Aorta (tissue), 5 donors: ENCODE measurements around the gene ALOX15B. TPM values are rescaled to one million over a fixed set of nuclear protein-coding genes. Genes with fewer than 3 reads are reported as not detected.
A peak's percentile ranks its signal among the peaks of the same experiment; 100 is the strongest.
"Not testable (repeated sequence)": the region's sequence is repeated elsewhere in the genome, so short reads cannot be mapped to it uniquely, and the experiment has no call there.

ENCODE experiments used
- ATAC-seq: fragments of 200-7000 bp; cut with Tn5 transposase; one replicate; pipeline ENCODE4 v1.9.1; 2022; ENCODE audit warnings: moderate library complexity; ENCODE audit not compliant: low FRiP score
- DNase-seq, 2 donors: peaks; one replicate each; pipeline ENCODE4 v3.0.0-alpha.2; 2020
- H3K27ac ChIP-seq, 2 donors: one replicate each; pipeline ENCODE4 v1.5.1; 2013; ENCODE audit warnings: low read length in 2 of 2, mild to moderate bottlenecking in 2 of 2, moderate library complexity in 2 of 2, control low read depth in 1 of 2, inconsistent platforms in 1 of 2, low read depth in 1 of 2
- H3K27me3 ChIP-seq, 2 donors: one replicate each; pipeline ENCODE4 v1.6.1; 2013; ENCODE audit warnings: control low read depth in 1 of 2, low read length in 1 of 2, mild to moderate bottlenecking in 1 of 2, moderate library complexity in 1 of 2; ENCODE audit not compliant: insufficient read depth in 2 of 2, control insufficient read depth in 1 of 2
- H3K36me3 ChIP-seq, 2 donors: one replicate each; pipeline ENCODE4 v1.6.1; 2013; ENCODE audit warnings: control low read depth in 1 of 2, low read length in 1 of 2, mild to moderate bottlenecking in 1 of 2; ENCODE audit not compliant: insufficient read depth in 2 of 2, control insufficient read depth in 1 of 2
- H3K4me1 ChIP-seq, 2 donors: one replicate each; pipeline ENCODE4 v1.6.1; 2013; ENCODE audit warnings: low read length in 2 of 2, control low read depth in 1 of 2, mild to moderate bottlenecking in 1 of 2, moderate library complexity in 1 of 2; ENCODE audit not compliant: insufficient read depth in 2 of 2, control insufficient read depth in 1 of 2
- H3K4me3 ChIP-seq, 2 donors: one replicate each; pipeline ENCODE4 v1.5.1; 2013; ENCODE audit warnings: low read length in 2 of 2, control low read depth in 1 of 2, mild to moderate bottlenecking in 1 of 2
- H3K9me3 ChIP-seq: one replicate; pipeline ENCODE4 v1.6.1; 2013; ENCODE audit warnings: mild to moderate bottlenecking, low read length; ENCODE audit not compliant: control insufficient read depth
- WGBS, 2 donors: extraction: QIAGEN DNeasy Blood & Tissue Kit; methylation state at CpG; one replicate each; pipeline ENCODE4 v1.1.7; 2013; 5-methylcytosine and 5-hydroxymethylcytosine counted together
- intact Hi-C, 2 donors: fragments of 100-400 bp; cut with DNase I; formaldehyde crosslinking; loops; one replicate each; pipeline versions ENCODE4 v1.14.2 to v1.15.0; 2022
- polyA plus RNA-seq, 2 donors: library from polyadenylated mRNA; stranded (reverse); fragments of 200-250 nt; gene quantifications; one replicate each; pipeline ENCODE4 v1.2.3, GENCODE V29; 2013
- total RNA-seq, 2 donors: library from RNA; stranded (reverse); fragmentation: NEBNext Ultra II Directional; extraction: Animal tissue kit (Norgen Biotek cat#: 25700); gene quantifications; one replicate each; pipeline ENCODE4 v1.2.1, GENCODE V29; 2021
- donor health status: healthy with polysubstance abuse.
- donor health status: Bipolar disorder and iron deficiency.
- donor health status: DM: no; HTN: no; CAD: no.
- donor health status: DM: no; HTN: no; CAD: no.
- donor health status: DM: yes; HTN: yes; CAD: no.

Gene ALOX15B
- total and polyA plus RNA-seq, 4 donors, result 0.15 to 2.0 (median 0.65) TPM

DNA sequence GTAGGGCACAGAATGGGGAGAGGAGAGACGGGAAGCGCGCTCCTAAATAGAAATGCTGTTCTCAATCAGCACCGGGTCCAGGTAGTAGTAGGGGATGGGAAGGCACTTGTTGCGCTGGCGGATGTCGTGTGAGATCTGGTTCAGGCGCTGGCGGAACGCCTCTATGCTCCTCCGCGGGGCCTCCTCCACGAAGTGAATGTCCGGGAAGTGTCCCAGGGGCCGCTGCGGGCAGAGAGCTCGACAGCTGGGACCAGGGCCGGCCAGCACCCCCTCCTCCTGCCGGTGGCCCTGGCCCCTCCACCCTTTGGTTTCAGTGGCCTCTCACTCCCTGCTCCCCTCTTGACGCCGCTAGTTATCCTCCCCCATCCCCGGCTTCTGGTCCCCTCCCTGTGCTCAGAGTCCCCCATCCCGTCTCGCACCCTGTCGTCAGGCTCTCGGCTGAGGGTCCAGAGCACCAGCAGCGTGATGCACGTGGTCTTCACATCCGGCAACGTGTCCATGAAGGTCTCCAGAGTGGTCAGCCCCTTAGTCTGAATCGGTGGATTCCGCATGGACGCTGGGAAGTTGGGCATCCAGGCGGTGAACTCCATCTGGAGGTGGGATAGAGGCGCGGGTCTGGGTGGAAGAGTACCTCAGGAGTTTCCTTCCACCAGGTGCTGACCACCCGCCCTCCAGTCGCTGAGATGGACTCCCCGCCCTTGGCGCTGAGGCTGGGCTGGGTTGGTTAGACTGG, 34.0 kb downstream of the ALOX15B start:
- no peak for ATAC-seq
- intact Hi-C loops, result loop anchor here in 1 of 2 donors (10.0 kb wide), 1 partner anchor 232 kb away; no protein-coding TSS in a partner anchor
- Histone ChIP-seq H3K9me3 (no peaks in the 10 kb centered on the region), H3K27ac (no peak overlapping the region), H3K4me1 (no peaks in the 10 kb centered on the region), H3K27me3 (no peaks in the 10 kb centered on the region), H3K4me3 (no peak overlapping the region), H3K36me3 (no peaks in the 10 kb centered on the region)
- DNase-seq, result peak; percentile 55 to 77
- 4% methylated on average over 39 to 40 of the region's 40 CpGs for WGBS, 2 donors

DNA sequence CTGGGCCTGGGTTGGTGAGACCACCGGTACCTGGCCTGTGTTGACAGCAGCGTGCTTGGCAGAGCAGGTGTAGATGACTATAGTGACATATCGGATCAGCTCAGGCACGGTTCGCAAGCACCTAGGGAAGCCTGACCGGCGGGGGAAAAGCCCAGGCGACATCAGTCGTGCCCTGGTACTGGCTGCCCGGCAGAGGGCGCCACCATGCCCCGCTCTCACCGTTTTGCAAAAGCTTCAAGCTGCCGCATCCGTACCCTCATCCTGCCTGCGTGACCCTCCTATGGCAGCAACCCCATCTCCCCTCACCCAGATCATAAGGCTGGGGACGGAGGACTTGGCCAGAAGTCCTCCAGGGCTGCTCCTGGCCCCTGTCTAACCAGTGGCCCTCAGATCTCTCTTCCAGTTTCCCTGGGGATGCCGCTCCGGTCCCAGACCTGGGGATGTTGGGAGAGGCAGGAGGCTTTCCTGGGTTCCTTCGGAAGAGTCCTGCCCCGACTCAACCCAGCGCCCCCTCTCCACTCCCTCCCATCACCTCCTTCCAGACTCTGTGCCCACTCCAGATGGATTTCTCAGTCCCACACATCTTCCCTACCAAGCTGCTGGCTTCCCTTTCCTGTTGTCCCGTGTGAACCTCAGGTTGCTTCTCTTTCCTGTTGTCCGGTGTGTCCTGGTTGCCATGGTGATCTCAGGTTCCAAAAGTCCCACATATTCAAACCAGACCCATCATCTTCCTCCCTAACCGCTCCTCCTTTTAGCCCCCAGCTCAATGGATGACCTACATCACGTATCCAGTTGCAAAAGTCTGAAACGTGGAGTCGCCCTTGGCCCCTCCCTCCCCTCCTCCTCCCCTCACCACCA, 35.0 kb downstream of the ALOX15B start:
- intact Hi-C loops, result loop anchor here in 1 of 2 donors (10.0 kb wide), 1 partner anchor 231 kb away; no protein-coding TSS in a partner anchor
- no peak overlapping the region for H3K4me3 ChIP-seq

DNA sequence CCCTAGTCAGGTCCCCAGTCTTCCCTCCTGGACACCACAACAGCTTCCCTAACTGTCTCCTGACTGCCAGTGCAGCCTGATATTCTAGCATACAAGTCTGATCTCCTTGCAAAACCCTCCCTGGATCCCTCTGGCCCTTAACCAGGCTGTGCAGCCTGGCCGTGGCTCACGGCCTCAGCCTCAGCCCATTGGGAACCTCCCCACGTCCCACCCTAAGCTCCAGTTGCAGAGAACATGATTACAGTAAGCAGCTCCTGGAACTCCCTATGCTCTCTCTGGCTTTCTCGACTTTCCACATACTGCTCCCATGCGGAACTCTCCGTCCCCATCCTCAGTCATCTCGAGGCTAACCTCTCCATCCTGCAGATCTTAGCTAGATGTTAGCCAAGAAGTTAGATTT, 35.7 kb downstream of the ALOX15B start:
- ATAC-seq, result no peak
- peak; percentile 36 to 39 for DNase-seq
- intact Hi-C loops, result loop anchor here in 1 of 2 donors (10.0 kb wide), 1 partner anchor 230 kb away; no protein-coding TSS in a partner anchor
- H3K4me3 ChIP-seq, result no peak overlapping the region
- H3K36me3 ChIP-seq, result no peaks in the 10 kb centered on the region
- WGBS, 2 donors, result 36 to 42% methylated on average over 7 of the region's 7 CpGs
- no peaks in the 10 kb centered on the region for H3K27me3 ChIP-seq
- H3K4me1 ChIP-seq, result no peaks in the 10 kb centered on the region
- no peaks in the 10 kb centered on the region for H3K9me3 ChIP-seq
- H3K27ac ChIP-seq, result no peak overlapping the region

More for the DNA sequence above, 35.0 kb downstream of the ALOX15B start:
- Histone ChIP-seq H3K9me3 (no peaks in the 10 kb centered on the region), H3K36me3 (no peaks in the 10 kb centered on the region), H3K27me3 (no peaks in the 10 kb centered on the region), H3K4me1 (no peaks in the 10 kb centered on the region), H3K27ac (no peak overlapping the region)
- DNase-seq, result peak; percentile 84 to 93
- peak; percentile 72 for ATAC-seq
- WGBS, 2 donors, result 4 to 5% methylated on average over 27 to 28 of the region's 28 CpGs

DNA sequence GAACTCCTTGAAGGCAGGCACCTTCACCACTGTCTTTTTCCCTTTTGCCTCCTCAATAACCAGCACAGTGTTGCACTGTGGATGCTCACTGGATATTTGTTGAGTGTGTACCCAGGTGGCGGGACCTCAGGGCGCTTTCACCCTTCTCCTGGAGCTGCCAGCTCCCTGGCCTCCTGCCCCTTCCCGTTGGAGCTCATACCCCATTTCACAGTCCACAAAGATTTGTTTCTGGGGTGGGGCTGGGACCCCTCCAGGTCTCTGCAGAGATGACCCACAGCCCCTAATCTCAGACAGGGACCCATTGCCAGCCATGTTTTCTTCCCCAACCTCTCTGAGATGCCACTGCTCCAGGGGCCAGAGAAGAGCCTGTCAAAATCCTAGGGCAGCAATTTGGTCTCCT, 36.2 kb downstream of the ALOX15B start:
- DNase-seq (peak in 1 of 2 donors; percentile 30), ATAC-seq (no peak)
- intact Hi-C loops, result loop anchor here in 1 of 2 donors (10.0 kb wide), 1 partner anchor 230 kb away; no protein-coding TSS in a partner anchor
- Histone ChIP-seq H3K27me3 (no peaks in the 10 kb centered on the region), H3K4me3 (no peak overlapping the region), H3K4me1 (no peaks in the 10 kb centered on the region), H3K9me3 (no peaks in the 10 kb centered on the region), H3K36me3 (no peaks in the 10 kb centered on the region), H3K27ac (no peak overlapping the region)
- WGBS, 2 donors, result 86 to 89% methylated on average over 3 of the region's 3 CpGs

DNA sequence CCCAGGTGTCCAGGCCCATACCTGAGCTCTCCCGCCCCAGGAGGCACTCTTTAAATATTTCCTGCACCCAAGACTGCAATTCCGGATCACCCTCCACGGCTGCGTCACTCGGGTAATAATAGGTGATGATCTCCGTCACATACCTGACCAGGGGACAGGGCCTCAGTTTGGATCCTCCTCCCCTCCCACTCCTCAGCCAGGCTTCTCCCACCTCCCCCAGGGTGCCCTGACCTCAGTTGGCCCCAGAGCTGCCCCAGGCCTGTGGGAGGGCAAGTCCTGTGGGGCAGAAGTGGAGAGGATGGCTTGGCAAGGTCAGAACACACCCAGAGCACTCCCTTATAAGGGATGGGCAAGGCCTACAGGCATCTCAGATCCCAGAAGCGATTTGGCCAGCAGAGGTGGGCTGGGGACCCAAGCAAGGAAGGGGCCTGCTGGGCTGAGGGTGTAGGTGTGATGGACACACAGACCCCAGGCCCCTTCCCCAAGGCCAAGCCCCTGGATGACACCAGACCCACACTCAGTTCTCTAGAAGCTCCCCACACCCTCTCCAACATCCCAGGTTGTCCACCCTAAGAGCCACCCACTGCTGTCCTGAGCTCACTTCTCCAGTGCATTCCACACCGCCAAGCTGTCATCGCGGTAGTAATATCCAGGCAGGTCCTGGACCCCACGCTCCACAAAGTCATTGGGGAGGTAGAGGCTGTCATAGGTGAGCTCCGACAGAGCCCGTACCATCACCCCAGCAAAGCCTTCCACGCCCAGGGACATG, 36.9 kb downstream of the ALOX15B start:
- intact Hi-C loops, result loop anchor here in 1 of 2 donors (10.0 kb wide), 1 partner anchor 229 kb away; no protein-coding TSS in a partner anchor
- H3K4me3 ChIP-seq, result no peak overlapping the region
- H3K27ac ChIP-seq, result no peak overlapping the region
- DNase-seq (peak; percentile 21 to 55), ATAC-seq (no peak)
- H3K9me3 ChIP-seq, result no peaks in the 10 kb centered on the region
- H3K36me3 ChIP-seq, result no peaks in the 10 kb centered on the region
- no peaks in the 10 kb centered on the region for H3K4me1 ChIP-seq
- H3K27me3 ChIP-seq, result no peaks in the 10 kb centered on the region
- WGBS, 2 donors, result 90 to 95% methylated on average over 14 of the region's 14 CpGs

DNA sequence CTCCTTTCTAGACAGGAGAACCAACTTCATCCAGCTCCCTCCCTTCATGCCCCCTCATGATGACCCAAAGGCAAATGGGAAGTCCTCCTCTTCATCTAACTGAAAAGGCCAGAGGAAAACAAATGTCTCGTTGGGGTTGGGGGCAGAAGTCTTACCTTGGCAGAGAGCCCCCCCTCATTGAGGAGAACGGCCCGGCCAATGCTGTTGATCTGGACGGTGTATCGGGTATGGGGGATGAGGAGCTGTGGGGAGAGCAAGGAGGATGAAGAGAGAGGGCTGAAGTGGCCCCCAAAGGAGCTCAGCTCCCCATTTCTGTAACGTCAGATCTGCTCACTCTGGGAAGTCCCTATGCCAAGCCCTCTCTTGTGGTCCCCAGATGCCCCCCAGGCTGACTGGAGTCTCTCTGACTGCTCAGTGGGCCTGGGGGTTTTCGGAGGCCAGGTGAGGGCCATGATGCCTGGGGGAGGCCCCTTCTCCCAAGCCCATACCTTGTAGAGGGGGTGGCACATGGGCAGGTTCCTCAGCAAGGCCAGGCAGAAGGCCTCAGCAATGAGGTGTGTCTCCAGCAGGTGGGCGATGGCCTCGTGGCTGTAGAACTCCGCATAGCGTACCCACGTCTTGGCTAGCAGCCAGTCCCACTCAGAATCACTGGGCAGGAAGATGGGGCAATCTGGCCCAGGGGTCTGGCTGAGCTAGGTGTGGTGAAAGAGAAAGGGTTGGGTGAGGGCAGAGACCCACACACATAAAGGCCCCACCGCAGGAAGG, 37.8 kb downstream of the ALOX15B start:
- no peaks in the 10 kb centered on the region for H3K4me1 ChIP-seq
- no peaks in the 10 kb centered on the region for H3K36me3 ChIP-seq
- H3K9me3 ChIP-seq, result no peaks in the 10 kb centered on the region
- WGBS, 2 donors, result 89% methylated on average over 13 of the region's 13 CpGs
- ATAC-seq (no peak), DNase-seq (peak; percentile 40 to 62)
- intact Hi-C loops, result loop anchor here in 1 of 2 donors (10.0 kb wide), 1 partner anchor 228 kb away; no protein-coding TSS in a partner anchor
- H3K4me3 ChIP-seq, result no peak overlapping the region
- no peak overlapping the region for H3K27ac ChIP-seq
- no peaks in the 10 kb centered on the region for H3K27me3 ChIP-seq

DNA sequence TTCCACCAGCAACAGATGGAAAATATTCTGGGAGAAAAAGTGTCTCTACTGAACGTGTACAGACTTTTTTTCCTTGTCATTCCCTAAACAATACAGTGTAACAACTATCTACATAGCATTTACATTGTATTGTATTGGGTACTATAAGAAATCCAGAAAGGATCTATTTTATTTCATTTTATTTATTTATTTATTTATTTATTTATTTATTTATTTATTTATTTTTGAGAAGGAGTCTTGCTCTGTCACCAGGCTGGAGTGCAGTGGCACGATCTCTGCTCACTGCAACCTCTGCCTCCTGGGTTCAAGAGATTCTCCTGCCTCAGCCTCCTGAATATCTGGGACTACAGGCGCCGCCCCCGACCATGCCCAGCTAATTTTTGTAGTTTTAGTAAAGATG, 39.1 kb downstream of the ALOX15B start:
- H3K4me3 ChIP-seq, H3K27me3 ChIP-seq, H3K27ac ChIP-seq, ATAC-seq, H3K36me3 ChIP-seq, H3K9me3 ChIP-seq, DNase-seq, H3K4me1 ChIP-seq: not testable (repeated sequence)
- 86 to 91% methylated on average over 5 of the region's 5 CpGs for WGBS, 2 donors
- intact Hi-C loops, result loop anchor here in 1 of 2 donors (10.0 kb wide), 1 partner anchor 227 kb away; no protein-coding TSS in a partner anchor
